Inferior parietal cortex (tissue), 1 donor: ENCODE results near the gene RTN1.

Experiments used
- DNase-seq: peaks from one replicate; pipeline ENCODE4 v3.0.0-alpha.2; 2016; ENCODE audit errors: extremely low spot score

Gene RTN1

GRCh38 chr14:59565087-59565486 is 305.5 kb downstream of the RTN1 start:
- no peak for DNase-seq

GRCh38 chr14:59564366-59564765 is 306.2 kb downstream of the RTN1 start:
- DNase-seq, result no peak

- DNase-seq, result no peak
Observed at GRCh38 chr14:59547310-59547709, 323.3 kb downstream of the RTN1 start.
